K562 (cell line): ENCODE measurements around the gene ROM1. TPM values are rescaled to one million over a fixed set of nuclear protein-coding genes. Genes with fewer than 3 reads are reported as not detected.
A peak's percentile ranks its signal among the peaks of the same experiment; 100 is the strongest.

Experiments used
- ARHGAP35 ChIP-seq: fragments of 450-650 bp; IDR thresholded peaks from 2 replicates; pipeline ENCODE4 v1.6.1; 2018; ENCODE audit not compliant: partially characterized antibody
- BRCA1 ChIP-seq, 2 experiments: fragments of 450-650 bp in 1 of 2; sonication (generic) in 1 of 2; formaldehyde crosslinking in 1 of 2; IDR thresholded peaks; 2 replicates each; pipeline versions ENCODE4 v1.5.0 to v1.6.1; 2017 to 2020; ENCODE audit warnings: mild to moderate bottlenecking in 1 of 2, missing genetic modification reagents in 1 of 2
- CEBPG ChIP-seq, 3 experiments: fragments of 200-800 bp in 1 of 3; sonication (Bioruptor generic) in 1 of 3; sonication (generic) in 1 of 3; formaldehyde crosslinking in 1 of 3; IDR thresholded peaks in 2 of 3; conservative IDR thresholded peaks in 1 of 3; 2 replicates each; pipeline versions ENCODE4 v1.6.1 to v1.8.0; 2016 to 2022; ENCODE audit warnings: missing compliant biosample characterization in 2 of 3, missing genetic modification characterization in 2 of 3, mild to moderate bottlenecking in 1 of 3, missing genetic modification reagents in 1 of 3
- CHAMP1 ChIP-seq: fragments of 450-650 bp; IDR thresholded peaks from 2 replicates; pipeline ENCODE4 v1.6.1; 2016; ENCODE audit warnings: mild to moderate bottlenecking
- ELK1 ChIP-seq: sonication (generic); formaldehyde crosslinking; IDR thresholded peaks from 2 replicates; pipeline ENCODE4 v1.8.1; 2022; ENCODE audit warnings: missing genetic modification reagents
- GTF2B ChIP-seq: IDR thresholded peaks from 2 replicates; pipeline ENCODE4 v1.6.1; 2011; ENCODE audit not compliant: insufficient read length; ENCODE audit errors: extremely low read depth
- HDAC8 ChIP-seq: fragments of 450-650 bp; IDR thresholded peaks from 2 replicates; pipeline ENCODE4 v1.6.1; 2016; ENCODE audit warnings: mild to moderate bottlenecking, missing genetic modification characterization, moderate library complexity, missing compliant biosample characterization
- JUND ChIP-seq, 2 experiments: IDR thresholded peaks; 2 replicates in 1 of 2; 3 replicates in 1 of 2; pipeline ENCODE4 v1.6.1; 2011; ENCODE audit warnings: borderline replicate concordance in 2 of 2, low read depth in 2 of 2, low read length in 2 of 2, improper control_type of control experiment in 1 of 2, missing biosample characterization in 1 of 2, missing genetic modification characterization in 1 of 2, missing genetic modification reagents in 1 of 2
- KLF6 ChIP-seq: fragments of 250-450 bp; sonication (Bioruptor Pico); IDR thresholded peaks from 2 replicates; pipeline ENCODE4 v1.4.0; 2020; ENCODE audit warnings: mild to moderate bottlenecking, moderate library complexity, borderline replicate concordance
- MCM7 ChIP-seq, 2 experiments: fragments of 450-650 bp; IDR thresholded peaks; 2 replicates each; pipeline ENCODE4 v1.6.1; 2016 to 2018
- MXI1 ChIP-seq: IDR thresholded peaks from 2 replicates; pipeline ENCODE4 v1.6.1; 2011; ENCODE audit warnings: low read depth, mild to moderate bottlenecking, improper control_type of control experiment, low read length
- RNF2 ChIP-seq: sonication (generic); IDR thresholded peaks from 2 replicates; pipeline ENCODE4 v1.6.1; 2016
- SREBF2 ChIP-seq: sonication (generic); formaldehyde crosslinking; IDR thresholded peaks from 2 replicates; pipeline ENCODE4 v1.4.0; 2020; ENCODE audit warnings: mild to moderate bottlenecking, missing genetic modification reagents
- TARDBP ChIP-seq: fragments of 450-650 bp; IDR thresholded peaks from 2 replicates; pipeline ENCODE4 v1.6.1; 2016
- TBP ChIP-seq: optimal IDR thresholded peaks from 2 replicates; pipeline ENCODE3; 2011; ENCODE audit warnings: low read depth, low read length, improper control_type of control experiment
- USF1 ChIP-seq: sonication (generic); formaldehyde crosslinking; IDR thresholded peaks from 2 replicates; pipeline ENCODE4 v1.9.0; 2022; ENCODE audit warnings: mild to moderate bottlenecking, missing genetic modification reagents
- USF2 ChIP-seq: sonication (generic); formaldehyde crosslinking; IDR thresholded peaks from 2 replicates; pipeline ENCODE4 v1.5.0; 2020; ENCODE audit warnings: missing genetic modification reagents
- ZNF165 ChIP-seq: fragments of 250-450 bp; sonication (Bioruptor Pico); IDR thresholded peaks from 2 replicates; pipeline ENCODE4 v1.4.0; 2020; ENCODE audit warnings: borderline replicate concordance
- ZNF23 ChIP-seq: fragments of 250-450 bp; sonication (Bioruptor Pico); IDR thresholded peaks from 2 replicates; pipeline ENCODE4 v1.4.0; 2020; ENCODE audit warnings: mild to moderate bottlenecking
- ZNF511 ChIP-seq: sonication (generic); formaldehyde crosslinking; IDR thresholded peaks from 2 replicates; pipeline ENCODE4 v1.8.0; 2022; ENCODE audit warnings: mild to moderate bottlenecking, missing genetic modification reagents
- ZNF668 ChIP-seq: fragments of 250-450 bp; sonication (Bioruptor Pico); IDR thresholded peaks from 2 replicates; pipeline ENCODE4 v1.8.0; 2022; ENCODE audit warnings: mild to moderate bottlenecking, inconsistent platforms
- polyA plus RNA-seq, 8 experiments: library from polyadenylated mRNA; depleted of rRNA in 4 of 8; stranded (reverse) in 5 of 8; unstranded in 3 of 8; fragments of >200 nt; fragmentation: Nextera tagmentation in 2 of 8; fragmentation: Illumina TruSeq in 1 of 8; extraction: Ambion mirVana in 2 of 8; extraction: Trizol in 1 of 8; gene quantifications; 2 replicates each; pipeline versions ENCODE4 v1.2.1 to v1.2.3, GENCODE V29; 2011 to 2014; ENCODE audit warnings: inconsistent platforms in 1 of 8, missing spikeins in 1 of 8
- total RNA-seq, 7 experiments: library from RNA; depleted of rRNA in 6 of 7; stranded (reverse); fragments of >200 nt in 6 of 7; fragmentation: Illumina TruSeq in 2 of 7; extraction: Trizol in 2 of 7; gene quantifications; 2 replicates each; pipeline versions ENCODE4 v1.2.1 to v1.2.3, GENCODE V29; 2011 to 2021; ENCODE audit warnings: low replicate concordance in 1 of 7

Gene ROM1
- total and polyA plus RNA-seq, 9 of the 15 experiments (the other 6 are each of a cell fraction or from before 2014, with no cell fraction given) = 0.75 to 4.0 (median 2.6) TPM

- TF ChIP-seq USF2 (CRISPR knock-in tag) (no peak), KLF6 (CRISPR knock-in tag) (no peak), SREBF2 (CRISPR knock-in tag) (no peak), RNF2 (peak; percentile 85), USF1 (no peak), ZNF165 (CRISPR knock-in tag) (no peak), MCM7 (IDR thresholded peaks at IDR 0.05) (no peak), TARDBP (no peak; the same call in none of the 2 replicates), CEBPG (CRISPR knock-in tag; IDR thresholded peaks at IDR 0.05) (no peak), CEBPG (tag; conservative IDR thresholded peaks at IDR 0.05 in 1 of 2, IDR thresholded peaks at IDR 0.05 in 1 of 2) (no peak), TBP (peak; percentile 95), GTF2B (no peak), ZNF511 (CRISPR knock-in tag) (peak; percentile 76; the same call in 1 of the 2 replicates), ELK1 (CRISPR knock-in tag) (no peak), ZNF23 (CRISPR knock-in tag) (no peak), BRCA1 (IDR thresholded peaks at IDR 0.05) (no peak), BRCA1 (CRISPR knock-in tag; IDR thresholded peaks at IDR 0.05) (no peak), ARHGAP35 (no peak), MXI1 (peak; percentile 70), HDAC8 (tag) (no peak), CHAMP1 (peak; percentile 87; the same call in 1 of the 2 replicates), JUND (IDR thresholded peaks at IDR 0.05; ENCODE audit: borderline replicate concordance, low read depth, low read length) (peak; percentile 94), JUND (tag; IDR thresholded peaks at IDR 0.05; ENCODE audit: borderline replicate concordance, low read depth, low read length) (peak; percentile 86; the same call in 2 of the 3 replicates), ZNF668 (CRISPR knock-in tag) (no peak)
Observed at GRCh38 chr11:62591448-62592145, 21.5 kb upstream of the ROM1 start, which contains the start of gene TUT1 (continued).
